Fibroblast of villous mesenchyme (primary cell): Measurements from ENCODE around the gene OR7G2. TPM values are rescaled to one million over a fixed set of nuclear protein-coding genes. Genes with fewer than 3 reads are reported as not detected.

Experiments used
- DNase-seq: peaks from one replicate; pipeline ENCODE4 v3.0.0-alpha.2; 2010; ENCODE audit warnings: low read depth
- H3K4me3 ChIP-seq: 2 replicates; pipeline ENCODE4 v1.5.1; 2011; ENCODE audit warnings: low read depth, mild to moderate bottlenecking, low read length
- total RNA-seq: library from RNA; depleted of rRNA; stranded (reverse); fragments of >200 nt; gene quantifications from 2 replicates; pipeline ENCODE4 v1.2.3, GENCODE V29; 2012
- TF ChIP-seq, protein P1 (sequence below): IDR thresholded peaks from 2 replicates; pipeline ENCODE4 v1.5.1; 2012; ENCODE audit warnings: low read depth, mild to moderate bottlenecking, low read length; ENCODE audit not compliant: insufficient read depth

The OR7G2 gene
- not detected in 2 replicates for total RNA-seq

GRCh38 chr19:9107375-9107774, at the start of gene OR7G2:
Gene OR7G2 (minus strand): TSS chr19:9107475. CDS start chr19:9103243, 4,232 bp downstream.
- H3K4me3 ChIP-seq, result no peak within 1 kb of the TSS
- no peak for DNase-seq
- TF ChIP-seq, protein P1, sequence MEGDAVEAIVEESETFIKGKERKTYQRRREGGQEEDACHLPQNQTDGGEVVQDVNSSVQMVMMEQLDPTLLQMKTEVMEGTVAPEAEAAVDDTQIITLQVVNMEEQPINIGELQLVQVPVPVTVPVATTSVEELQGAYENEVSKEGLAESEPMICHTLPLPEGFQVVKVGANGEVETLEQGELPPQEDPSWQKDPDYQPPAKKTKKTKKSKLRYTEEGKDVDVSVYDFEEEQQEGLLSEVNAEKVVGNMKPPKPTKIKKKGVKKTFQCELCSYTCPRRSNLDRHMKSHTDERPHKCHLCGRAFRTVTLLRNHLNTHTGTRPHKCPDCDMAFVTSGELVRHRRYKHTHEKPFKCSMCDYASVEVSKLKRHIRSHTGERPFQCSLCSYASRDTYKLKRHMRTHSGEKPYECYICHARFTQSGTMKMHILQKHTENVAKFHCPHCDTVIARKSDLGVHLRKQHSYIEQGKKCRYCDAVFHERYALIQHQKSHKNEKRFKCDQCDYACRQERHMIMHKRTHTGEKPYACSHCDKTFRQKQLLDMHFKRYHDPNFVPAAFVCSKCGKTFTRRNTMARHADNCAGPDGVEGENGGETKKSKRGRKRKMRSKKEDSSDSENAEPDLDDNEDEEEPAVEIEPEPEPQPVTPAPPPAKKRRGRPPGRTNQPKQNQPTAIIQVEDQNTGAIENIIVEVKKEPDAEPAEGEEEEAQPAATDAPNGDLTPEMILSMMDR, result no peak

- no peak for DNase-seq
- TF ChIP-seq, protein P1, result no peak
- H3K4me3 ChIP-seq, result no peak overlapping the region
Measured at GRCh38 chr19:9156304-9156703, 49.0 kb upstream of the OR7G2 start.

DNA sequence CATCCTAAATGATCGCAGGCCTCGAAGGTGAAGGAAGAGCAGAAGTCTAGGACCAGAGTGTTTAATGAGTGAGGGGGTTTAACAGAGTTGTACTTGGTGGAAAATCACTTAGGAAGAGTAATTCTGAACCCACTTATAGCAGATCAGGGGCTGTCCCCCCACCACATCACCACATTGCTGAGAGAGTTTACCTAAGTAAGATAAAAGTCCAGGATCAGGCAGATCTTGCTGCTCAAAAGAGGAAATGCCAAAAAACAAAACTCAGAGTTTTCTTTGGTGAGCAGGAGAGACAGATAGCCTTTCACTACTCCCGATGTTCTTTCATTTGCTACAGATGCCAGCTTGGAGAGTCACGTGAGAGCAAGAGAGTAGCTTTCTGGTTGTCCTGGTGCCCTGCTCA, 48.3 kb upstream of the OR7G2 start:
- H3K4me3 ChIP-seq, result no peak overlapping the region
- DNase-seq, result no peak
- TF ChIP-seq, protein P1, result no peak

DNA sequence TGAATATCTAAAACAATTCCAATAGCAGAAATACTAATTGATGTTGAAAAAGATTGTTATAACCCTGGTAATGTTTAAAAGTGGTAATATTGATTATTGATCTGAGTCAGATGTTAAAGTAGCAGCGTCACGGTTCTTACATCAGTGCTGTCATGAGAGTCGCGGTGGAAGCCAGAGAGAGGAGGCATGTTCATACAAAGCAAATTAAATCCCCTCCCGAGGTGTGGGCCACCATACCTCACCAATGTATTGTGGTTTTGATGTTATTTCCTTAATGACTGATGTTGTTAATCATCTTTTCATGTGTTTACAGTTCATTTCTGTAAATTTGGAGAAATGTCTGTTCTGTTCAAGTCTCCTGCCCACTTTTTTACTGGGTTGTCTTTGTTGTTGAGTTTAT, 44.1 kb upstream of the OR7G2 start:
- TF ChIP-seq, protein P1, result no peak
- no peak overlapping the region for H3K4me3 ChIP-seq
- DNase-seq, result no peak

DNA sequence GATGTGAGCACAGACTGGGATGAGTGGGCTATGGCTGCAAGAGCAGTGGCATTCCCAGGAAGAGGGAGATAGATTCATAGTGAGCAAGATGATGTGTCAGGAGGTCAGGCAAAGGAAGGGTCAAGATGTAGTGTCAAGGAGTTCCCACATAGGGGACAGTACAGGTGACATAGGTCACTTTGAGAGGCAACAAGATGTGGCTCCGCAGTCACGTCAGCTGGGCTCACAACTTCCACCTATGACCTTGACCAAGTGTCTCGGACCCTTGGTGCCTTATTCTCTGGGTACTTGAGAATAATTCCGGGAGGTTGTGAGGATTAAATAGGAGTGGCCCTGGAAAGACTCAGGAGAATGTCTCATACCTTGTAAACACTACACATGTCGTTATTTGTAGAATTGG, 43.4 kb upstream of the OR7G2 start:
- no peak overlapping the region for H3K4me3 ChIP-seq
- no peak for DNase-seq
- TF ChIP-seq, protein P1, result no peak

- DNase-seq, result no peak
- H3K4me3 ChIP-seq, result no peak overlapping the region
- TF ChIP-seq, protein P1, result no peak
Measured at GRCh38 chr19:9149997-9150396, 42.7 kb upstream of the OR7G2 start.

GRCh38 chr19:9148697-9149096, 41.4 kb upstream of the OR7G2 start:
- no peak overlapping the region for H3K4me3 ChIP-seq
- no peak for DNase-seq
- TF ChIP-seq, protein P1, result no peak
